ENCODE measurements around the gene FGF6. TPM values are rescaled to one million over a fixed set of nuclear protein-coding genes. Genes with fewer than 3 reads are reported as not detected.
"Not testable (repeated sequence)": the region's sequence is repeated elsewhere in the genome, so short reads cannot be mapped to it uniquely, and the experiment has no call there.

Gene FGF6
- total RNA-seq, 1 experiment from 2014 or later, result not detected

- Histone ChIP-seq H3K4me3 (ENCODE audit: insufficient read depth, low read depth, low read length) (no peak overlapping the region), H3K27me3 (ENCODE audit: control insufficient read depth, insufficient read depth, low read length) (no peaks in the 10 kb centered on the region), H3K36me3 (replicated peaks; ENCODE audit: control insufficient read depth, insufficient read depth, low read length) (no peaks in the 10 kb centered on the region)
- no peak for DNase-seq
Measured at GRCh38 chr12:4417936-4418335, 27.7 kb downstream of the FGF6 start.

- Histone ChIP-seq H3K27me3 (ENCODE audit: control insufficient read depth, insufficient read depth, low read length) (no peaks in the 10 kb centered on the region), H3K36me3 (replicated peaks; ENCODE audit: control insufficient read depth, insufficient read depth, low read length) (no peaks in the 10 kb centered on the region), H3K4me3 (ENCODE audit: insufficient read depth, low read depth, low read length) (no peak overlapping the region)
- no peak for DNase-seq
Measured at GRCh38 chr12:4417455-4417854, 28.2 kb downstream of the FGF6 start.

- DNase-seq, result no peak
- H3K36me3 ChIP-seq (replicated peaks; ENCODE audit: control insufficient read depth, insufficient read depth, low read length), result no peaks in the 10 kb centered on the region
- no peak overlapping the region for H3K4me3 ChIP-seq (ENCODE audit: insufficient read depth, low read depth, low read length)
- no peaks in the 10 kb centered on the region for H3K27me3 ChIP-seq (ENCODE audit: control insufficient read depth, insufficient read depth, low read length)
Measured at GRCh38 chr12:4416276-4416675, 29.3 kb downstream of the FGF6 start.

- no peaks in the 10 kb centered on the region for H3K27me3 ChIP-seq (ENCODE audit: control insufficient read depth, insufficient read depth, low read length)
- no peak for DNase-seq
Measured at GRCh38 chr12:4412465-4412864, 33.1 kb downstream of the FGF6 start.

GRCh38 chr12:4412056-4412455, 33.6 kb downstream of the FGF6 start:
- DNase-seq, result no peak
- Histone ChIP-seq H3K36me3 (replicated peaks; ENCODE audit: control insufficient read depth, insufficient read depth, low read length) (no peaks in the 10 kb centered on the region), H3K27me3 (ENCODE audit: control insufficient read depth, insufficient read depth, low read length) (no peaks in the 10 kb centered on the region)

More at GRCh38 chr12:4412465-4412864, 33.1 kb downstream of the FGF6 start:
- H3K36me3 ChIP-seq (replicated peaks; ENCODE audit: control insufficient read depth, insufficient read depth, low read length), result no peaks in the 10 kb centered on the region
- no peak overlapping the region for H3K4me3 ChIP-seq (ENCODE audit: insufficient read depth, low read depth, low read length)

GRCh38 chr12:4407136-4407535, 38.5 kb downstream of the FGF6 start:
- DNase-seq, result no peak
- Histone ChIP-seq H3K27me3 (ENCODE audit: control insufficient read depth, insufficient read depth, low read length) (no peaks in the 10 kb centered on the region), H3K4me3 (ENCODE audit: insufficient read depth, low read depth, low read length) (no peak overlapping the region), H3K36me3 (replicated peaks; ENCODE audit: control insufficient read depth, insufficient read depth, low read length) (no peaks in the 10 kb centered on the region)

More at GRCh38 chr12:4412056-4412455, 33.6 kb downstream of the FGF6 start:
- H3K4me3 ChIP-seq (ENCODE audit: insufficient read depth, low read depth, low read length), result no peak overlapping the region

- not testable (repeated sequence) for DNase-seq; H3K36me3 ChIP-seq (replicated peaks; ENCODE audit: control insufficient read depth, insufficient read depth, low read length); H3K4me3 ChIP-seq (ENCODE audit: insufficient read depth, low read depth, low read length); H3K27me3 ChIP-seq (ENCODE audit: control insufficient read depth, insufficient read depth, low read length)
Measured at GRCh38 chr12:4404877-4405637, 40.6 kb downstream of the FGF6 start.

DNA sequence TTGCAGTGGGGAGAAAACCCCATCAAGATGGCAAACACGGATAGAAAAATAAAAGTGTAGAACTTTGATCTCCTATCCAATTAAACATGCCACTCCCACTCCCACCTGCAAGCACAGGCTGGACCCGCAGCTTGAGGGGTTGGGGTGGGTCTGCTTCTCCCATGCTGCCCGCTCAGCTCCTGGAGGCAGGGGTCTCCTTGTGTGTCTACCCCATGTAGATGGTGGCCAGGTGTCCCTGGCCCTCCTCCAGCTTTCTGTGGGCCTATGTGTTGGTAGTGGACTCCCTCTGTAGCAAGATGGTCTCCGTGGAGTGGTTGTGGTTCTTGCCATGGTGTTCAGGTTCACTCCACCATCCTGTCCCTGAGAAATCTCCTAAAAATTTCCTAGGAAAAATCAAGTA, 42.6 kb downstream of the FGF6 start:
- DNase-seq, result no peak
- H3K27me3 ChIP-seq (ENCODE audit: control insufficient read depth, insufficient read depth, low read length), result no peaks in the 10 kb centered on the region
- no peaks in the 10 kb centered on the region for H3K36me3 ChIP-seq (replicated peaks; ENCODE audit: control insufficient read depth, insufficient read depth, low read length)
- H3K4me3 ChIP-seq (ENCODE audit: insufficient read depth, low read depth, low read length), result no peak overlapping the region

DNA sequence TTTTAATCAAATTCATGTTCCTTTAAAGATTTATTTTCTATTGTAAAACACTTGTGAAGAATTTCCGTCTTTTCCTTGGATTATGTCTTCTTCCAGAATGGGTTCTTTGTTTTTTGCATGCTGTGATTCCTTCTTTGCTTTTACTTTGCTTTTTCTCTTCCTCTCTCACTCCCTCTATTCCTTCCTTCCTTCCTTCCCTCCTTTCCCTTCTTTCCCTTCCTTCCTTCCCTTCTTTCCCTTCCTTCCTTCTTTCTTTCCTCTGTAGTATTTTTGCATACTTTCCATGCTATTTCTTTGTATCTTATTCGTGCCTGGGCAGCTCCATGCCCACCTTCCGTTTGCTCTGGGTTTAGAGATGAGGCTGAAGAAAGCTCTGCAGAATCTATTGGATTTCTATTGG, 44.5 kb downstream of the FGF6 start:
- H3K27me3 ChIP-seq (ENCODE audit: control insufficient read depth, insufficient read depth, low read length), result no peaks in the 10 kb centered on the region
- no peaks in the 10 kb centered on the region for H3K36me3 ChIP-seq (replicated peaks; ENCODE audit: control insufficient read depth, insufficient read depth, low read length)
- no peak for DNase-seq
- H3K4me3 ChIP-seq (ENCODE audit: insufficient read depth, low read depth, low read length), result no peak overlapping the region

DNA sequence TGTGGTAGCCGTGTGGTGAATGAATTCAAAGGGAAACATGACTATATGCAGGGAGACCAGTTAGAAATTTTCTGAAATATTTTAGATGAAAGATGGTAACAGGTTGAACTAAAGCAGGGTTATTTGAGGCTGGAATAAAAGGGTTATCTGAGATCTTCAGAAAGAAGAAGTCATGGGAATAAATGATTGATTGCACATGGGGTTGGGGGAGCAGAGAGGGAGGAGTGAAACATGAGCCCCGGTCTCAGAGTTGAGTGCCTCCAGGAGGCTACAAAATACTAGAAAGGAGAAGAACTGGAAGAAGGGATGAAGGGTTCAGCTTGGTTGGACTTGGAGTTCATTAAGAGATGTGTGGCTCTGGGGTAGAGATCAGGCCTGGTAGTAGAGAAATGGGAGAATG, 49.8 kb downstream of the FGF6 start:
- H3K27me3 ChIP-seq (ENCODE audit: control insufficient read depth, insufficient read depth, low read length), result no peaks in the 10 kb centered on the region
- no peak for DNase-seq
- no peak overlapping the region for H3K4me3 ChIP-seq (ENCODE audit: insufficient read depth, low read depth, low read length)
- H3K36me3 ChIP-seq (replicated peaks; ENCODE audit: control insufficient read depth, insufficient read depth, low read length), result no peaks in the 10 kb centered on the region

- Histone ChIP-seq H3K4me3 (ENCODE audit: insufficient read depth, low read depth, low read length) (no peak overlapping the region), H3K36me3 (replicated peaks; ENCODE audit: control insufficient read depth, insufficient read depth, low read length) (no peaks in the 10 kb centered on the region), H3K27me3 (ENCODE audit: control insufficient read depth, insufficient read depth, low read length) (no peaks in the 10 kb centered on the region)
- DNase-seq, result no peak
Measured at GRCh38 chr12:4393211-4393610, 52.4 kb downstream of the FGF6 start.

DNA sequence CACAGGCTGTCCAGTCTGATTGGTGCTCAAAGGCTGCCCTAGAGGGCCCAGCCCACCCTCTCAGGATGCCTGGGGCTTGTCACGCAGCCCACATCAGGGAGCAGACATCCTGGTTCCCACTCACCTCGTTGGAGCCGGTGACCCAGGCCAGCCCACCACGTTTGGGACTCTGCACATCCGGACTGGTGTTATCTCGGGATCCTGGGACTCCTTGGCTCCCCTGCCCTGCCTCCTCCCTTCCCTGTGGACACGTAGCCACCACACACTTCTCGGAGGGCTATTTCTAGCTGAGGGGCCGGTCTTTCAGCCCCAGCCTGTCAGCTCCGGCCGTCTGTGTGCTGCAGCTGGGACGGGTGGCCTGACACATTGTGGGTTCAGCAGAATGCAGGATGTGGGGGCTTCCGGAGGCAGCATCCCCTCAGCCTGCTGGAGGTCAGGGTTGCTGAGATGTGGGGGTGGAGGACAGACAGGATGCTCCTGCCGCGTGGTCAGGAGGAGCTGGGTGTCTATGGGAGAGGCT, 53.3 kb downstream of the FGF6 start:
- H3K36me3 ChIP-seq (replicated peaks; ENCODE audit: control insufficient read depth, insufficient read depth, low read length), result no peaks in the 10 kb centered on the region
- no peaks in the 10 kb centered on the region for H3K27me3 ChIP-seq (ENCODE audit: control insufficient read depth, insufficient read depth, low read length)
- H3K4me3 ChIP-seq (ENCODE audit: insufficient read depth, low read depth, low read length), result no peak overlapping the region
- DNase-seq, result no peak

DNA sequence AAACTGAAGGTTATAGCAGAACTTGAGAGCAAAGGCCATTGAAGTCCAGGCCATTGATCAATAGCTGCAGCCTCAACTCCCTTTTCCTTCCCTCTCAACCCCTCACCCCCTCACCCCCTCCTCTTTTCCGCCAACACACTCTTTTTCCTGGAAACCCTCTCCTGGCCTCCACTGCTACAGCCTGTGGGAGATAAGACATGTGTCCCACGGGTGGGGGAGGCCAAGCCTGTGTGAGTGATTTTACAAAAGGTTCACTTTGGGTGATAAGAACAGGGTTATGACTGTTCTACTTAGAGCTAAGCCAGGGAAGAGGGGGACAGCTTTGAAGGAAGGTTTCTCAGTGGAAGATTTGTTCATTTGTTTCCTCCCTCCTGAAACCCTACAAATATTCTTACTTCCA, 57.0 kb downstream of the FGF6 start:
- Histone ChIP-seq H3K4me3 (ENCODE audit: insufficient read depth, low read depth, low read length) (no peak overlapping the region), H3K36me3 (replicated peaks; ENCODE audit: control insufficient read depth, insufficient read depth, low read length) (no peaks in the 10 kb centered on the region), H3K27me3 (ENCODE audit: control insufficient read depth, insufficient read depth, low read length) (no peaks in the 10 kb centered on the region)
- no peak for DNase-seq

DNA sequence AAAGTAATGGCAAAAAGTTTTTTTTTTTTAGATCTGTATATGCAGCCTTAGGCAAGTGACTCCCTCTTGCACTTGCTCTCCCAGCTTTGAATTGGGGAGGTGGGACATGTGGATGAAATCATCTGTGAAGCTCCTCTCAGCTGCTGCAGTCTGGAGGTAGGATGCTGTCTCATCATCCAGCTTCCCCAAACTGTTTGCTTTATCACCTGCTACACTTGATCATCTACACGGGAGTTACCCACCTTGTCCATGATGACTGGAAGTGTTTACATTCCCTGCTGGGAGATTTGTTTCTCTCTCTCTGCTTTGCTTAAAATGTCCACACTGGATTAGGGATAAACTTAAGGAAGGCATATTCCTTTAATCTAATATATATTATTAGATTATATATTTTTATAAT, 57.6 kb downstream of the FGF6 start:
- no peaks in the 10 kb centered on the region for H3K27me3 ChIP-seq (ENCODE audit: control insufficient read depth, insufficient read depth, low read length)
- no peaks in the 10 kb centered on the region for H3K36me3 ChIP-seq (replicated peaks; ENCODE audit: control insufficient read depth, insufficient read depth, low read length)
- no peak overlapping the region for H3K4me3 ChIP-seq (ENCODE audit: insufficient read depth, low read depth, low read length)
- DNase-seq, result no peak

GRCh38 chr12:4387607-4388006, 58.0 kb downstream of the FGF6 start:
- Histone ChIP-seq H3K27me3 (ENCODE audit: control insufficient read depth, insufficient read depth, low read length) (no peaks in the 10 kb centered on the region), H3K4me3 (ENCODE audit: insufficient read depth, low read depth, low read length) (no peak overlapping the region), H3K36me3 (replicated peaks; ENCODE audit: control insufficient read depth, insufficient read depth, low read length) (no peaks in the 10 kb centered on the region)
- DNase-seq, result no peak

Measured in H7 (cell line).